Germinal center (tissue), 1 donor: ENCODE data around the gene RASGRP3.

ENCODE experiments used
- DNase-seq: peaks from one replicate; pipeline ENCODE4 v3.0.0; 2012; ENCODE audit warnings: mixed read lengths, low spot score

RASGRP3 gene

DNA sequence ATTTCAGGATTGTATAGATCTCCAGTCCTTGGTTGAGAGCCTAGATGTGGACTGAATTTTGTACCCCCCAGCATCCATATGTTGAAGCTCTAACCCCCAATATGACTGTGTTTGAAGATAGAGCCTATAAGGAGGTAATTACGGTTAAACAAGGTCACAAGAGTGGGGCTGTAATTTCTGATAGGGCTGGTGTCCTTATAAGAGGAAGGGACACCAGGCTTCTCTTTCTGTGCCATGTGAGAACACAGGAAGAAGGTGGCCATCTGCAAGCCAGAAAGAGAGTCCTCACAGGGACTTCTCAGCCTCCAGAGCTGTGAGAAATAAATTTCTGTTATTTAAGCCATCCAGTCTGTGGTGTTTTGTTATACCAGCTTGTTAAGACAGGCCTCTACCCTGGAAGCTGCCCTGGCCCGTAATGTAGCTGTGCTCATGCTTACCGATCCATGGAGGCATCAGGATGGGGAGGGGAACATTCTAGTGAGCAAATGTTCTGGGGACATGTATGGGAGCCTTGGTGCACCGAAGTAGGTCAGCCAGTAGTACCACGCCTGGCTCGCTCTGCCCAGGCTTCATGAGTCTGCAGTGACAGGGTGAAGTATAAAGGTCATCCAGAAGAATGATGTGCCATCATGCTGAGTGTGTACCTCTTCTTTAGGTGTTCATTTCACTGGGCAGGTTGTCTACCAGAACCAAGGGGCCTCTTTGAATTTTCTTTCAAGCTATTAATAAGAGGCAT is 16.1 kb downstream of the RASGRP3 start:
- DNase-seq = no peak

DNA sequence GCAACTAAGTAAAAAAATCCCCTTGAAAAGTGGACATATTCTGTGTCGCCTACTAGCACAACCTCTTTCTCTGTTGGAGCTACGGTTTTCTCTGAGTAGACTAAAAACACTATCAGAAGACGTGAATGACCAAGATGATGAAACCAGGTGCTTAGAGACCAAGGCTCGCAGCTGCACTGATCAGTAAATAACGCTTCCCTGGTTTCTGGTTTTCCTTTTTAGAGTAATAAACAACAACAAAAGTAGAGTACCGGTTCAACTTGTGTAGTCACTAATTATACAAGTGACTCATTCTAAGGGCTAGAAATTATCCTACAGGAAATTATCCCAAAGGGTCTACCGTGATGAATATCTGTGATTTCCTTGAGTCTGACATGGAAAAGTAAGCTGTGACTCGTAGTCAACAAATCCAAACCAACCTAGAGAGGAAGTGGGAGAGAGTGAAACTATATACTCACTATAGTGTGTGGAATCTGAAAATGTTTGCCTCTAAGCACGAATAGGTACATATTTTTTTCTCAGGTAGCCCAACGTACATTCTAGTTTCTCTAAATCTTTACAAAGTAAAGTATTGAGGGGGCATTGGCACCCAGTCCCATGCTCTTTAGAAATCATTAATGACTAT is 17.8 kb downstream of the RASGRP3 start:
- DNase-seq = no peak

DNA sequence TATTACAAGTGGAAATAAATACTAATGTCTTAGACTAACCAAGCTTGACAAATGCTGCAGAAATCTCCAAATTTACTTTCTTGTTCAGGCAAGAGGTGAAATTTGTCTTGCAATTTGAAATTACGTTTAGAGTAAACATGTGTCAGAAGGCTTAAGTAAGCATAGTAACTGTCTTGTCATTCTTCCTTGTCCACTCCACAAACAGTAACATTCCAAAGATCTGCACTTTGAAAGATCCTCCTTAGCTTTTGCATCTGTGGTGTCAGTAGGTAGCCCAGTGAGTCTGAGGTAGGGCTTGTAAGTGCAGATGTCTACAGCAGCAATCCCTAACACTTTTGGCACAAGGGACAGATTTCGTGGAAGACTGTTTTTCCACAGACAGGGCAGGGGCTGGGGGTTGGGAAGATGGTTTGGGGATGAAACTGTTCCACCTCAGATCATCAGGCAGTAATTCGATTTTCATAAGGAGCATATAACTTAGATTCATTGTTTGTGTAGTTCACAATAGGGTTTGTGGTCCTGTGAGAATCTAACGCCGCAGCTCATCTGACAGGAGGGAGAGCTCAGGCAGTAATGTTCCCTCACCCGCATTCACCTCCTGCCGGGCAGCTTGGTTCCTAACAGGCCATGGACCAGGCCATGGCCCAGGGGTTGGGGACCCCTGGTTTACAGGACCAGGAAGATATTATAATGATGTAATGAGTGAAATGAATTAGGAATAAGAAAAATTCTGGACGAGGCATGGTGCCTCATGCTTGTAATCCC is 18.6 kb downstream of the RASGRP3 start:
- no peak for DNase-seq

DNA sequence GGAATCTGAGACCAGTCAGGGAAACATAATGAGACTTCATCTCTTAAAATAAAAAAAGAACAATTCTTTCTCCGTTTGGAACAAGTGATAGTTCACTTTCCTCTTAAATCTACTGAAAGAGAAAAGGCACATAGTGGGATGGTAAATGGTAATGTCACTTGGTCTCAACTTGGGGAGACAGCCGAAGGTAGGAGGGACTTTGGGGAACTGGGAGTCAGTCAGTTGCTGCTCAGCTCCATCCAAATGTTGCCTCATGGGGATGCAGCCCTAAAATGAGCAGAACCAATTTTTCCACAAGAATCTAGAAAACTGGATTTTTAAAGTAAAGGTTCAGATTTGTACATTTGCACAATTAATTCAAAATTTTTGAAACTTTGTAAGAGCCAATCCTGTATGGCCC is 19.2 kb downstream of the RASGRP3 start:
- DNase-seq = no peak

DNA sequence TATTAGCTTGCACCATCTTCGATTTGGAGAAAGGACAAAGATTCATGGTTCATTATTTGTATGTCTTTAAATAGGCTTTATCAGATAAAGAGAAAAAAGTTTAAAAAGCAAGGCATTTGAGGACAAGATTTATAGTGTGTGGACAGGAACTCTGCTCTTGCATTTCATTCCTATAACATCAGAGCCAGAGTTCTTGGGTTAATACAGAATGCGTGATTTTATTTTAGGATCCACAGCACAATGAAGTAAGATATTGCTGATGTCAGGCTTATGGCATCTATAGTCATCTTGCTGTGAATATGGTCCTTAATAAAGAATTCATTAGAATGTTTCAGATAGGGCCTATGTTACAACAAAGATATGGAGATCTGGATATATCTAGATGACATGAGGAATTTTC is 19.7 kb downstream of the RASGRP3 start:
- no peak for DNase-seq

DNA sequence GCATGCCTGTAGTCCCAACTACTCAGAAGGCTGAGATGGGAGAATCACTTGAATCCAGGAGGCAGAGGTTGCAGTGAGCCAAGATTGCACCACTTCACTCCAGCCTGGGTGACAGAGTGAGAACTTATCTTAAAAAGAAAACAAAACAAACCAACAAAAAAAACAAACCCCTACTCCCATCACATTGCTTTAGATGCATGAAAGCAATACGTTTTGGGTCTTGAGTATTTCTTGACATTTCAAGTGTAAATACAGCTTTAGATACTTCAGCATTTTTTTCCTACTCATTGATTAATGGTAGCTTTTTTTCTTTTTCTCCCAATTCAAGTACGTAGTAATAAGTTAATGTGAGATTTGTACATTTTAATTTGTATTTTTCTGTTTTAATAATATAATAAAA is 20.3 kb downstream of the RASGRP3 start:
- DNase-seq = no peak

DNA sequence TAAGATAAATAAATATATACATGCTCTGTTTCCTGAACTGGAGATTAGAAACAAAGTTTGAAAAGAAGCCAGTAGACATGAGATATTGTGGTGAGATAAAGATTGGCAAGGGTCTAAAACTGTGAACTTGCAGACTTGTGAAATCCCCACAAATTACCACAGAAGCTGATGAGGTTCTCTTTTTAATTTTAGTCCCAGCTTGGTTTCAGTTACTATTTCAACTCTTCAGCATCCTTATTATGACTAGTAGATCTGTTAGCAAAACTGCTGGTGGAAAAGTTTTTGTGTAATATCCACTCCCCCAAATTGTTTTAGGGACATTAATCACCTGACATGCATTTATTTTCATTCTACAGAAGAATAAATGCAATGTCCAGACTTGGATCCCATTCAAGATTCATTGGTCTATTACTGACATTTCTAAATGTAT is 20.8 kb downstream of the RASGRP3 start:
- no peak for DNase-seq

DNA sequence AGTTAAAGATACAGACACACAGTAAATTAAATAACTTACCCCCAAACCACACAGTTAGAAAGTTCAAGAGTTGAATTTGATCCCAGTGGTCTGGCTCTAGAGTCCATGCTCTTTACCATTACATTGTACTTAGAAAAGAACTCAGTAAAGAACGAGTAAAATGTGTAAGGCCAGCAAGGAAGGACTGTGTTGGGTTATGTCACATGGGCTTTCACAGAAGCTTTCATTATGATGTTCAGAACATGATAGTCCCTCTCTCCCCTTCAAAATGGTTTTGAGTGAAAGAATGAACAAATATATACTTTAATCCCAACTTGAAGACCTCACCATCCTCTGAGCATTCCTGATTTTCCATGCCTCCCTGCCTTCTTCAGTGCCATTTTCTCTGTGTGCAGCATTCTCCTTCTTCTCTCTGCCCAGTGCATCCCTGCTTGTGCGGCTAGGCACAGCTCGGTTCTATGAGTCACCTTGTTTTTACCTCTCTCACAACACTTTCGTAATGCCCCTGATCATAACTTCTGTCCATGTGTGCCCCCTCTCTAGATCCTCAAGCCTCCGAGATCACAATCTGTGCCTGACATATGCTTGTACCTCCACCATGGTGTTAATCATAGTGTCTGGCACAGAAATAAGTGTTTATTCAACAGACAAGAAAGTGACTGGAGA is 22.0 kb downstream of the RASGRP3 start:
- no peak for DNase-seq

DNA sequence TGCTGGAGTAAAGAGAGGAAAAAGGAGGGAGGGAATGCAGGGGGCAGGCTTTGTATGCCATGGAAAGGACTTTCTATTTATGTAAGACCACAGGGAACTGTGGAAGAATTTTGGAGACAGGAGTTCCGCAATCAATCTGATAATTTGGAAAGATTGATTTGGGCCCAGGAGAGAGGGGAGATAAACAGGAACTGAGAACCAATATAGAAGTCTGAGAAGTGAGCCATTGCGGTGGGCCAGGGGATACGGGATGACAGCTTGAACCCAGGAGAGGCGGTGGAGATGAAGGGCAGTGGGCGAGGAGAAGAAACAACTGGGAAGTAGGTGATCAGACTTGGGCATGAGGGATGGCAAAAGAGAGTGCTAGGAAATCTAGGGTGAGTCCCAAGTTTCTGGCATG is 23.7 kb downstream of the RASGRP3 start:
- DNase-seq = no peak

DNA sequence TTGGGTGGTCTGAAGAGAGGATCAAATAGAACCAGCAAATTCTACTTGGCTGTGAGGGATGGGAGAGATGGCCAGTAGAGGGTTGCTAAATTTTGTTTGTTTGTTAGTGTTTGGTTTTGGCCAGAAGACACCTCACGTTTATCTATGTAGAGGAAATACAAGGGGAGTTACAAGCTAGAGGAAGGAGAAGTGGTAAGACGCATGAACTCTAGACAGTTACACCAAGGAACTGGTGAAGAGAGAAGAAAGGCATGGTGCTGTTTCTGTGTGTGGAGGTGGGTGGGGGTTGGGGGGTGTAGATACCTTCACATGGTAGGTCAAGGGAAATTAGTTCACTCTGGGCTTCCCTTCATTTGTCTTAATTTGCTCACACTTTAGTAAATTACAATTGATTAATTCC is 25.6 kb downstream of the RASGRP3 start:
- DNase-seq = no peak

DNA sequence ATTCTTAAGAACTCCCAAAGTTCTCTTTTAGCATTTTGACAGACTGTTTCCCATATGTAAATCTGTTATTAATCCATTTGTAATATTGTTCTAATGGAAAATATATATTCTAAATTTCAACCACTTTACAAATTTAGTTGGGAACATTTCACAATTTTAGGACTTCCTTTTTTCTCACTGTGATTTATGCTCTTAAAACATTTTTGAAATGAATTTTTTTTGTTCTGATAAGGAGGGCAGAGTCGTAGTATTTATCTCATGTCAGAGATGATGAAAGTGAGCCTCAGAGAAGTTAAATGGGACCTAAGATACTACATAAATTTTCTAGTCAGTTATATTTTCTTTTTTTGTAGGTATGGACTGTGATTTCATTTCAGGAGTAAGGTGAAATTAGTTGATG is 26.6 kb downstream of the RASGRP3 start:
- DNase-seq = no peak

DNA sequence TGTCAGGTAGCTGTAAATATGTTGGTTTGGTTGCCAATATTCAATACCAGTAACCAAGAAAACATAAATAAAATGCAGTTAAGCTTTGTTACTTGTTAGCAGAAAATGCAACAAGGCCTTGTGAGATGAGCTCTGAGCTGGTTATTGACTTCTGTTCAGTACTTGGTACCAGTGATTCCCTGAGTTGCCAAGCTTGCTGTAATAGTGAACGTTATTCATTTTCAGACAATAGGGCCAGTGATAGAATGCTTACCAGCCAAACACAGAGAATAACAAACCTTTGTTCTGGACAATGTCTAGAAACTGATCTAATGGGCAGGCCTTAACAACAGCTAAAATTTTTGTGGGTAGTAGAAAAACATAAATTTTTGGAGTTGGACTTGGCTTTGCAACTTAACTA is 29.5 kb downstream of the RASGRP3 start:
- no peak for DNase-seq

DNA sequence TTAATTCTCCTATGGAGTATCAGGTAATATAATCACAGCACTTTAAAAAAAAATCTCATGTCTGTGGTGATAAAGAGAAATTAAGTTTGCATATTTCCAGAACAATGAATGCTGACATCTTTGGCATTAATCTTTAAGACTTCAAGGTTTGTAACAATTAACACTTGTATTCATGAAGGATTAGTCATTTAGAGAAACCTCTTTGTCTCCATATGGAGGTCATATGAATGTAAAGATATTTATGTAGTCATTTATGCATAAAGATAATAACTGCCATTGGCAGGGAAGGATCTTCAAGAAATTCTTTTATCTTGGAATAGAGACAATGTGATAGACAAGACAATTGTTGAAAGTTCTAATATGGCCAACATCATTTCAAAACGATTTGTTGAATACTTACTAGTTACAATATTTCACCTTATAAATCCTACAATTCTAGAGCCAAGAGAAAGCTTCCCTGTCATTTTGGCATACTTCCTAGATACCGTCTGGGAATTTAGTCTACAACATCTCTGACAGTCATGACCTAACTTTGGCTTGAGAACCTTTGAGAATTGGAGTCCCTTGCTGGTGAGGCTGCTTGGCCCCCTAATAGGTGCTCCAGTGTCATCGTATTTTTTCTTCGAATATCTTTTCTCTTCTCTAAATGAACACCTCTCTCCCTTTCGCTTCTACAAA is 33.6 kb downstream of the RASGRP3 start:
- DNase-seq = no peak

DNA sequence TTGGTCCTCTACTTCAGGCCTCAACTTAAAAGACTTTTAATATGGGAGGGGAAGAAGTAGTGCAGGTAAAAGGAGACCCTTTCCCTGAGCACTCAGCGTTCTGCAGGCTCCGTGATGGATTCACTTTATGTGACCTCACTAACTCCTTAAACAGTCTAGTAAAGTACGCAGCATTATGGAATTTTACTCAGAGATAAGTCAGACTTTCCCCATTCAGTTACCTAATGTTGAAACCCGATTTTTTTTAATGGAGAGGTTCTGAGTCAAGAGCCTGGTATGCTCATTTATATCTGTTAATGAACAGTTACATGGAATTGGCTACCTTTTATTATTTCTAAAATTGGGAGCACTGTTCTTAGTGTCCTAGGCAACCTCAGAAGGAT is 34.1 kb downstream of the RASGRP3 start:
- DNase-seq = no peak

DNA sequence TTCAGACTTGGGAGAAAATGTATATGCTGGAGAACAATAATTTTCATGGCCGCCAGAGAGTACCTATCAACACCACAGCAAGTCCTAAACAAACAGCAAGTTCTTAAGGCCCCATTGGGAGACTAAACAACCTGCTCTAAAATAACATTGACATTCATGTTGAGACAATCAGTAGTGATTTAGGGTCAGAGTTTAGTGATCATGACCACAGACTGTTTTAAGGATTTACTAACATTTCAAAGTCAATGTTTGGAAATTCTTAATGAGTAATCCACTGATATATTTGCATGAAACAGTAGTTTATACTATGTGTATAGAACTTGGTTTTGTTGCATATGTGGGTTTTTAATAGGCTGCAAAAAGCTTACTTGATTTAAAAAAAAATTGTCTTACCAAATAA is 34.7 kb downstream of the RASGRP3 start:
- DNase-seq = no peak

DNA sequence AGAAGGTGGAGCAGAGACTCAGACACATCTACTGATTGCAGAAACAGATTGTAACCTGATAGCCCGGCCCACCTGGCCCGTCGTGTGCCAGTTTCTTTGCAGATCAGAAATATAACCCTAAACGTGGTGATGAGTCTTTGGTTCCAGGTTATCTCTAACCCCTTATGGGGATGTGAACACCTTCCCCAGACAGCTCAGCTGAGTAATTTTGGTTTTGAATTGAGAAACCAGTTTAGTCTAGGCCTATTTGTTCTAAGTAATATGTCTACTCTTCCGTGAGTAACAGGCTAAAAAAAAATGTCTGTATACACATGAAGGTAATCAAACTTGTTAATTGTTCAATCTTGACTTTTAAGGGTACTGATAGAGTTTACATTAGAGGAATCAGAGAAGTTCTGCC is 35.7 kb downstream of the RASGRP3 start:
- no peak for DNase-seq

DNA sequence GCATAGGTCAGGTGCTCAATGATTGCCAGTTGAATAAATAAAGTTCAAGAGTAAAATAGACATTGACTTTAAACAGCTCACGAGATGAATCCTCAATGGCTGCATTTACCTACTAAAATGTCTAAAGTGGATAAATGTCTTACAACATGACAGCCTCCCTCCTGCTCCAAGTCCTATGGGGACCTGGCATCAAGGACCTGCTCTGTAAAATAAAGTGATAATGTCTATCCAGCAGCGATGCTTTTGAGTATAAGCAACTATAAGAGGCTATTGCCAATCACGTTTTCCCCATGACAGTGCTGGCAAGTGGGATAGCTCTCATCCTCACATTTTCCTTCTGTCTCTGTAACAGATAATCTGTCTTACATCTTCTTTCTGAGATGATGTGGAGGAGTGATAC is 37.0 kb downstream of the RASGRP3 start:
- DNase-seq = no peak

DNA sequence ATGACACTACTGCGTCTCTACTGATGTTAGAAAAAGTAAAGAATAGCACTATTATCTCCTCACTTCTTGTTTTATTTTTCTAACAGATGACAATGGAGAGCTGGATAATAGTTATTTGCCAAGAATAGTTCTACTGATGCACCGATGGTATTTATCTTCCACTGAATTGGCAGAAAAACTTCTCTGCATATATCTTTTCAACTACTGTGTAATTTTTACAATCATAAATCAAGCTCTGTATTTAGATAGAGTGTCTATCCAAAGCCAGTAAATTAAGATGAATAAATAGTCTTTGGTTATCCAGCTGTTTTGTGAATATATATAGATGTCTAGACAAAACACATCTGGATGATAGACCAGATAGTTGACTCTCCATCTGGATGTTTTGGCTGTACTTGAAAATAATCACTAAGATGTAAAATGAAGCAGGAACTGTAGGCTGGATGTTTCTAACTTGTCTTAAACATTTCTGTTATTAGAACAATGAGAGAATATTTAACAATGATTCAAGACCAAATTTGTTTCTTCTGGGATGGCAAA is 40.1 kb downstream of the RASGRP3 start:
- no peak for DNase-seq

DNA sequence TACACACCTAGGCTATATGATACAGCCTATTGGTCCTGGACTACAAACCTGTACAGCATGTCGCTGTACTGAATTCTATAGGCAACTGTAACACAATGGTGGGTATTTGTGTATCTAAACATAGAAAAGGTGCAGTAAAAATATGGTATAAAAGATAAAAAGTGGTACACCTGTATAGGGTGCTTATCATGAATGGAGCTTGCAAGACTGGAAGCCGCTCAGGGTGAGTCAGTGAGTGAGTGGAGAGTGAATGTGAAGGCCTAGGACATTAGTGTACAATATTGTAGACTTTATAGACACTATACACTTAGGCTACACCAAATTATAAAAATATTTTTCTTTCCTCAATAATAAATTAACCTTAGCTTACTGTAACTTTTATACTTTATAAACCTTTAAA is 41.8 kb downstream of the RASGRP3 start:
- no peak for DNase-seq

DNA sequence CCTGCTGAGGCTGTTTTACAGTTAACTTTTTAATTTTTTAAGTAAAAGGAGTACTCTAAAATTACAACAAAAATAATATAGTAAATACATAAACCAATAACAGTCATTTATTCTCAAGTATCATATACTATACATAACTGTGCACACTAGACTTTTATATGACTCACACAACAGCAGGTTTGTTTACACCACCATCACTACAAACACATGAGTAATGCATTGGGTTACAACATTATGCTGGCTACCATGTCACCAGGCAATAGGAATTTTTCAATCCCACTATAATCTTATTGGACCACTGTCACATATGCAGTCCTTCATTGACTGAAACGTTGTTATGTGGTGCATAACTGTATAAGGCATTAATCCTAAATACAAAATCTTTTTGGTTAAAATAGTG is 42.5 kb downstream of the RASGRP3 start:
- DNase-seq = no peak

DNA sequence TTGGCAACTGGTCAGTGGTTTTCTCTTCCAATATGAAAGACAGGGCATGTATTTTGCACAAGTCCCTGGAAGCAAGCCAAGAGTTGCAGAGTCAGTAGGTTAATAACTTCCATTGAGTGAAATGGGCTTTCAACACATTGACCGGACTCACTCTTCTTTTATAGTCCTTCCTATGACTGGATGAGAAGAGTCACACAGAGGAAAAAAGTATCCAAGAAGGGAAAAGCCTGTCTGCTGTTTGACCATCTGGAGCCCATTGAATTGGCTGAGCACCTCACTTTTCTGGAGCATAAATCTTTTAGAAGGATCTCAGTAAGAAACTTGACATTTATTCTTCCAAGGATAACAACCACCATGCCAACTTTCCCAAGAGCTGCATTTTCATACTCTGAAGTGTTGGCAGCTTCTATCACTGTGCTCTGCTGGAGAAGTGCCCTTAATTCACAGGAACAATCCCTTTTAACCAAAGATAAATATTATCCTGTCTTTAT is 45.4 kb downstream of the RASGRP3 start:
- no peak for DNase-seq

DNA sequence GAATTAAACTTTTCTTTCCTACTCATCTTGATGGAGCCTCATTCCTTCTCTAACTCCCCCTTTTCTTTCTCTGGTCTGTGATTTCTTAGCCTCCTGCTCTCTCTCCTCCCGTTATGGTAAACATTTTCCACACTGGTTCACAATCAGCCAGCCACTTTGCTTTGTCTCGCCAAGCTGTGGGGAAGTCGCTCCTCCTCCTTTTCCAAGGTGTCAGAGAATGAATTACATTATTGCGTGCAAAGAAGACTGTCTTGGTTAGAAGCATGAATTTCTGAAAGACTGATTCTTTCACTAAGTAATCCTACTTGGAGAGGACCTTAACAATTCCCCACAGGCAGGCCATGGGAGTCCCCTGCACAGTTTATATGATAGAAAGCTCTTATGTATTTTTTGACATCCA is 46.1 kb downstream of the RASGRP3 start:
- DNase-seq = no peak
